PC-9 (cell line): ENCODE data around the gene OSBPL3.

Experiments used
- EZH2 ChIP-seq: fragments of 200-600 bp; sonication (generic); IDR thresholded peaks from 2 replicates; pipeline ENCODE4 v1.8.0; 2017; ENCODE audit warnings: antibody characterized with exemption, low read depth
- TF ChIP-seq, protein P1 (sequence below): fragments of 200-600 bp; sonication (generic); conservative IDR thresholded peaks from 2 replicates; pipeline ENCODE4 v1.6.1; 2017; ENCODE audit warnings: mixed run types, antibody characterized with exemption, mild to moderate bottlenecking, moderate library complexity

DNA sequence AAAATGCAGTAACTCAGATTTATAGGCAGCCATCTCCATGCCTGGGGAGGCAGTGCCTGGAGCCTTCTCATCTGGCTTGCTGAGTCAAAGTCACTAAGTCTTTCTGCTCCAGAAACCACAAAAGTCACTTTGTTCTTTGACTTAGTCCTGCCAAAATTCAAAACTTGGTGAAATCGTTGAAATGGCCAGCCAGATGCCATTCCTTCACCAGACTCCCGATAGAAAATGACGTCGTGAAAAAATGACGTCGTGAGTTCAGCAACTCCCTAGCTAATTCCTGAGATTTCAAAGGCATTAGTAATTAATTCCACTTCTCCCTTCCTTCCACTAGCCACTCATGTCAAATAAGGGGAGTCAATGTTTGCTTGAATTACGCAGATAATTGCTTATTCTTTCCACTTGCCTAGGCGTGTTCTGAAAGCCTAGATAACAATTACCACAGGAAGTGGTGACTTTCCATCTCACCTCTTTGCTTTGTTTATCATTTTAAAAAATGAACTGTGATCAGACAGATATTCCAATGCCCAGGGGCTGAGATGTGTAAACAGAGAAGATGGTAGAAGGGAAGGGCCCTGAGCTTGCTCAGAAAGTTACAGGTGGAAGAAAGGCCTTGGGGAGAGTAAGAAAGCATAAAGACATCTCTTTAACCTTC lies 48.5 kb upstream of the OSBPL3 start:
- TF ChIP-seq EZH2, result no peak
- TF ChIP-seq, protein P1, sequence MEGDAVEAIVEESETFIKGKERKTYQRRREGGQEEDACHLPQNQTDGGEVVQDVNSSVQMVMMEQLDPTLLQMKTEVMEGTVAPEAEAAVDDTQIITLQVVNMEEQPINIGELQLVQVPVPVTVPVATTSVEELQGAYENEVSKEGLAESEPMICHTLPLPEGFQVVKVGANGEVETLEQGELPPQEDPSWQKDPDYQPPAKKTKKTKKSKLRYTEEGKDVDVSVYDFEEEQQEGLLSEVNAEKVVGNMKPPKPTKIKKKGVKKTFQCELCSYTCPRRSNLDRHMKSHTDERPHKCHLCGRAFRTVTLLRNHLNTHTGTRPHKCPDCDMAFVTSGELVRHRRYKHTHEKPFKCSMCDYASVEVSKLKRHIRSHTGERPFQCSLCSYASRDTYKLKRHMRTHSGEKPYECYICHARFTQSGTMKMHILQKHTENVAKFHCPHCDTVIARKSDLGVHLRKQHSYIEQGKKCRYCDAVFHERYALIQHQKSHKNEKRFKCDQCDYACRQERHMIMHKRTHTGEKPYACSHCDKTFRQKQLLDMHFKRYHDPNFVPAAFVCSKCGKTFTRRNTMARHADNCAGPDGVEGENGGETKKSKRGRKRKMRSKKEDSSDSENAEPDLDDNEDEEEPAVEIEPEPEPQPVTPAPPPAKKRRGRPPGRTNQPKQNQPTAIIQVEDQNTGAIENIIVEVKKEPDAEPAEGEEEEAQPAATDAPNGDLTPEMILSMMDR, result no peak
